Loucy (cell line): ENCODE data around the gene LIG3.
"Not testable (repeated sequence)": the region's sequence is repeated elsewhere in the genome, so short reads cannot be mapped to it uniquely, and the experiment has no call there.

Experiments used
- CTCF ChIP-seq: fragments of 200-600 bp; sonication (generic); conservative IDR thresholded peaks from 2 replicates; pipeline ENCODE4 v1.5.1; 2014; ENCODE audit warnings: mild to moderate bottlenecking, antibody characterized with exemption, low read length
- EZH2phosphoT487 ChIP-seq: fragments of 200-600 bp; IDR thresholded peaks from 2 replicates; pipeline ENCODE4 v1.6.1; 2018; ENCODE audit warnings: antibody characterized with exemption, mild to moderate bottlenecking, moderate library complexity, borderline replicate concordance

GRCh38 chr17:34950780-34951179 lies 29.5 kb upstream of the LIG3 start:
- TF ChIP-seq CTCF, EZH2phosphoT487: not testable (repeated sequence)
